ENCODE measurements around the gene TNIK.

DNA sequence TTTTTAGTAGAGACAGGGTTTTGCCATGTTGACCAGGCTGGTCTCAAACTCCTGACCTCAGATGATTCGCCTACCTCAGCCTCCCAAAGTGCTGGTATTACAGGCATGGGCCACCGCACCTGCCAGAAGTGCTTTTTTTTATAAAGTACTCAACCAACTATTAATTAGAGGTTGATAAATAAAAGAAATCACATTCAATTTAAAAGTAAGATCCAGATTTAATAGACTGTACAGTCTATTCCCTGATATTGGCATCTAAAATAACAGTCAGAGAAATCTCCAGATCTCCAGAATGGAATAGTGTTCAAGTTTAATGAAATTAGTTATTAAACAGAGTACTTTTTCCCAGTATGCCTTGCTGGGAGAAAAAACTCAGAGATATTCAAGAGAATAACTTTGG is 290.8 kb downstream of the TNIK start:
- TF ChIP-seq CTCF (IDR thresholded peaks at IDR 0.05; ENCODE audit: low read depth, low read length, poor library complexity, severe bottlenecking) (no peak), EZH2phosphoT487 (IDR thresholded peaks at IDR 0.05; ENCODE audit: borderline replicate concordance, low read length) (no peak)

Data from DOHH2 (cell line).